GM12878 (cell line): ENCODE results near the gene CCNH. TPM values are rescaled to one million over a fixed set of nuclear protein-coding genes. Genes with fewer than 3 reads are reported as not detected.

Experiments
- ATAC-seq: fragments of 200-7000 bp; cut with Tn5 transposase; 3 replicates; pipeline ENCODE4 v1.9.1; 2020; ENCODE audit warnings: mild to moderate bottlenecking, moderate library complexity
- BruUV-seq: library from RNA; stranded (reverse); fragments of 400-500 nt; replicated peaks from 2 replicates; lab custom pipeline; 2021; lab: Mats Ljungman, UMichigan
- CTCF ChIA-PET: fragments of 300-600 bp; sonication (Branson Sonifier 250); formaldehyde crosslinking; extraction: SDS; loops from one replicate; lab custom pipeline; 2021; ENCODE audit warnings: inconsistent platforms; lab: Yijun Ruan, JAX
- POLR2A ChIA-PET: fragments of 350-600 bp; formaldehyde crosslinking; extraction: SDS; loops from one replicate; lab custom pipeline; 2021; ENCODE audit warnings: inconsistent platforms; lab: Charles Lee
- RAD21 ChIA-PET: fragments of 300-600 bp; sonication (Branson Sonifier 250); formaldehyde crosslinking; loops from one replicate; lab custom pipeline; 2023; ENCODE audit warnings: antibody characterized with exemption; ENCODE audit not compliant: unreplicated experiment; lab: Charles Lee
- SMC1A ChIA-PET: fragments of 300-600 bp; sonication (Branson Sonifier 250); formaldehyde crosslinking; loops from one replicate; lab custom pipeline; 2023; ENCODE audit not compliant: unreplicated experiment, uncharacterized antibody; lab: Charles Lee
- DNase-seq: peaks from one replicate; pipeline ENCODE4 v3.0.0-alpha.2; 2011; ENCODE audit warnings: low read depth, low spot score
- FAIRE-seq: peaks from 3 replicates; lab custom pipeline; 2011; peaks lifted over from hg19 to GRCh38; lab: Jason Lieb, UNC
- H2AFZ ChIP-seq: 2 replicates; pipeline ENCODE4 v1.6.0; 2011; ENCODE audit warnings: low read depth, low read length, control low read depth; ENCODE audit not compliant: control insufficient read depth
- H3K27ac ChIP-seq: 2 replicates; pipeline ENCODE4 v1.5.1; 2011; ENCODE audit warnings: control low read depth; ENCODE audit not compliant: control insufficient read depth, insufficient read depth
- H3K27me3 ChIP-seq, 2 experiments: replicated peaks in 1 of 2; 2 replicates each; pipeline versions ENCODE4 v1.6.0 to v1.6.1; 2011; ENCODE audit warnings: low read length in 1 of 2; ENCODE audit not compliant: control insufficient read depth in 2 of 2, insufficient read depth in 2 of 2
- H3K36me3 ChIP-seq, 2 experiments: 2 replicates each; pipeline ENCODE4 v1.5.1; 2011; ENCODE audit warnings: low read length in 1 of 2; ENCODE audit not compliant: control insufficient read depth in 2 of 2, insufficient read depth in 2 of 2
- H3K4me1 ChIP-seq: 2 replicates; pipeline ENCODE4 v1.6.1; 2011; ENCODE audit warnings: mild to moderate bottlenecking, low read length, moderate library complexity, mixed read lengths; ENCODE audit not compliant: control insufficient read depth, insufficient read depth
- H3K4me2 ChIP-seq: 2 replicates; pipeline ENCODE4 v1.6.0; 2011; ENCODE audit warnings: control low read depth; ENCODE audit not compliant: control insufficient read depth, insufficient read depth
- H3K4me3 ChIP-seq: fragments of 200-600 bp; sonication (generic); 2 replicates; pipeline ENCODE4 v1.5.1; 2016
- H3K79me2 ChIP-seq: 2 replicates; pipeline ENCODE4 v1.6.0; 2011; ENCODE audit warnings: low read length; ENCODE audit not compliant: control insufficient read depth, insufficient read depth
- H3K9ac ChIP-seq: 2 replicates; pipeline ENCODE4 v1.8.0; 2011; ENCODE audit warnings: low read length, control low read depth, mixed read lengths; ENCODE audit not compliant: control insufficient read depth, insufficient read depth
- H3K9me3 ChIP-seq: replicated peaks from 3 replicates; pipeline ENCODE4 v1.5.1; 2011; ENCODE audit warnings: mild to moderate bottlenecking, low read length; ENCODE audit not compliant: control insufficient read depth, insufficient read depth
- H4K20me1 ChIP-seq: 2 replicates; pipeline ENCODE4 v1.6.0; 2011; ENCODE audit not compliant: control insufficient read depth, insufficient read depth
- BACH1 ChIP-seq: fragments of 450-650 bp; IDR thresholded peaks from 2 replicates; pipeline ENCODE4 v1.6.1; 2017; ENCODE audit warnings: mild to moderate bottlenecking, borderline replicate concordance
- MEF2B ChIP-seq: fragments of 450-650 bp; IDR thresholded peaks from 2 replicates; pipeline ENCODE4 v1.6.1; 2018; ENCODE audit warnings: mild to moderate bottlenecking, moderate library complexity; ENCODE audit not compliant: partially characterized antibody, poor library complexity, severe bottlenecking
- NR2C1 ChIP-seq: fragments of 450-650 bp; IDR thresholded peaks from 2 replicates; pipeline ENCODE4 v1.6.1; 2017; ENCODE audit warnings: antibody characterized with exemption, mild to moderate bottlenecking, moderate library complexity
- RAD51 ChIP-seq: fragments of 450-650 bp; IDR thresholded peaks from 2 replicates; pipeline ENCODE4 v1.6.1; 2016; ENCODE audit warnings: moderate library complexity, mild to moderate bottlenecking, inconsistent platforms
- WGBS: methylation state at CpG from one replicate; pipeline ENCODE4 v1.1.6; 2016; ENCODE audit warnings: low lambda C conversion rate; ENCODE audit not compliant: insufficient replicate concordance, insufficient coverage; ENCODE audit errors: missing lambda C conversion rate; 5-methylcytosine and 5-hydroxymethylcytosine counted together
- in situ Hi-C: fragments of 300-500 bp; cut with MboI; formaldehyde crosslinking; loops from 9 replicates; pipeline ENCODE4 v1.14.3; 2018; ENCODE audit warnings: mixed read lengths
- intact Hi-C: fragments of 100-400 bp; cut with micrococcal nuclease; formaldehyde crosslinking; loops from one replicate; pipeline ENCODE4 v1.14.2; 2022; ENCODE audit not compliant: unreplicated experiment
- polyA plus RNA-seq, 11 experiments: library from polyadenylated mRNA; depleted of rRNA in 4 of 11; unstranded in 6 of 11; stranded (reverse) in 5 of 11; fragments of >200 nt; fragmentation: Nextera tagmentation in 4 of 11; fragmentation: Illumina TruSeq in 1 of 11; extraction: Ambion mirVana in 4 of 11; extraction: Trizol in 1 of 11; gene quantifications; 1 replicate in 1 of 11; 2 replicates in 10 of 11; pipeline versions ENCODE4 v1.2.1 to v1.2.3, GENCODE V29; 2011 to 2016; ENCODE audit warnings: inconsistent platforms in 2 of 11, missing spikeins in 2 of 11, low read depth in 1 of 11
- total RNA-seq, 4 experiments: library from RNA; depleted of rRNA in 3 of 4; stranded (reverse); fragments of >200 nt in 3 of 4; fragmentation: Illumina TruSeq in 1 of 4; extraction: Trizol in 1 of 4; gene quantifications; 2 replicates each; pipeline versions ENCODE4 v1.2.1 to v1.2.3, GENCODE V29; 2013 to 2021
- TF ChIP-seq, protein P1 (sequence below): IDR thresholded peaks from 2 replicates; pipeline ENCODE4 v1.6.1; 2012; ENCODE audit warnings: improper control_type of control experiment, low read depth, low read length; ENCODE audit not compliant: insufficient replicate concordance
- TF ChIP-seq, protein P2 (sequence below): fragments of 450-650 bp; formaldehyde crosslinking; IDR thresholded peaks from 2 replicates; pipeline ENCODE4 v1.4.0; 2020; ENCODE audit warnings: mild to moderate bottlenecking, moderate library complexity
- TF ChIP-seq, protein P3 (sequence below): IDR thresholded peaks from 2 replicates; pipeline ENCODE4 v1.6.1; 2011; ENCODE audit warnings: low read depth, low read length, improper control_type of control experiment, borderline replicate concordance

CCNH gene
- total and polyA plus RNA-seq, 10 of the 15 experiments (the other 5 are each of a cell fraction or from before 2014, with no cell fraction given): 43.9 to 116 (median 81.4) TPM

DNA sequence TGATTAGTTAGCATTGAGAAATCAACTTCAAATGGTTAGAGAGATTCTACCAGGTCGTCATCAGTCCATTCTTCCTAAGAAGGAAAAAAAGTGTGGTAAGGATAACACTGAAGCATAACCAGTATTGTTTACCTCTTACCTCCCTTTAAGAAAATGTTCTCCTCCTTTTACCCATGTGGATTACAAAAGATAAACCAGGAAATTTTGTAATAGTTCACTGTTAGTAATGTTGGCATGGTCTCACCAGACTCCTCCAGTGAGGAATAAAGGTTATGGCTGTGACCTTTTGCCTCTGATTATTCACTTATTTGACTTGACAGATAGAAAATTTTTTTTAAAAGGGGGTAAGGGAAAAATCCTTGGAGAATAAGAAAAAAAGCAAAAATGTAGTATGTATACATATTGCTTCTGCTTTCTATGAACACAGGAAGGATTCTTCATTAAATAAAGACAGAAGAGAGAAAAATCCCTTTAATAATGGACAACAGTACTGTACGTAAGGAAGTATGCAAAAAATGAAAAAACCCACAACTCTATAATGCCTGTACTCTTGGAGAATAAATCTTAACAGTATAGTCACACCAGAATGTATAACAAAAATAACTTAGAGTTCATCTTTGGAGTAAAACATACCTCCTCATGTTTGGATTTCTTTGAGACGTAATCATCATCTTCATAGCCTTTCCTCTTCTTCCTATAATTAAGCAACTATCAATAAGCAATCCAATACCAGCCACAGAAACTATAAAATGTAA lies 18.1 kb downstream of the CCNH start:
- POLR2A ChIA-PET: interaction anchor here (1.9 kb wide), 1 partner anchor 324 kb away, joined by 6 read pairs; no protein-coding TSS in a partner anchor
- no TSS peak for BruUV-seq
- intact Hi-C loops: no loop called here

More for the DNA sequence above, 18.1 kb downstream of the CCNH start:
- CTCF ChIA-PET: interaction anchor here (0.8 to 2.1 kb wide), 5 partner anchors 10 to 381 kb away, joined by 3 to 10 read pairs (median 3); no protein-coding TSS in a partner anchor
- H3K36me3 ChIP-seq: peaks cover 2 to 47% of the 10 kb centered on the region in 2 experiments
- no peak overlapping the region for H3K4me2 ChIP-seq
- SMC1A ChIA-PET: interaction anchor here (0.7 to 1.5 kb wide), 3 partner anchors 10 to 325 kb away, joined by 3 to 4 read pairs (median 3); no protein-coding TSS in a partner anchor
- H3K4me1 ChIP-seq: no peaks in the 10 kb centered on the region
- H3K27ac ChIP-seq: no peak overlapping the region
- DNase-seq (no peak), FAIRE-seq (no peak), ATAC-seq (no peak)
- no peak overlapping the region for H2AFZ ChIP-seq
- RAD21 ChIA-PET: interaction anchor here (1.0 kb wide), 1 partner anchor 408 kb away, joined by 3 read pairs; no protein-coding TSS in a partner anchor
- no peaks in the 10 kb centered on the region for H4K20me1 ChIP-seq
- 82% methylated on average over 3 of the region's 3 CpGs for WGBS
- in situ Hi-C loops: no loop called here
- H3K9me3 ChIP-seq: no peaks in the 10 kb centered on the region
- no peak overlapping the region for H3K9ac ChIP-seq
- H3K79me2 ChIP-seq: no peaks in the 10 kb centered on the region
- TF ChIP-seq, protein P1, sequence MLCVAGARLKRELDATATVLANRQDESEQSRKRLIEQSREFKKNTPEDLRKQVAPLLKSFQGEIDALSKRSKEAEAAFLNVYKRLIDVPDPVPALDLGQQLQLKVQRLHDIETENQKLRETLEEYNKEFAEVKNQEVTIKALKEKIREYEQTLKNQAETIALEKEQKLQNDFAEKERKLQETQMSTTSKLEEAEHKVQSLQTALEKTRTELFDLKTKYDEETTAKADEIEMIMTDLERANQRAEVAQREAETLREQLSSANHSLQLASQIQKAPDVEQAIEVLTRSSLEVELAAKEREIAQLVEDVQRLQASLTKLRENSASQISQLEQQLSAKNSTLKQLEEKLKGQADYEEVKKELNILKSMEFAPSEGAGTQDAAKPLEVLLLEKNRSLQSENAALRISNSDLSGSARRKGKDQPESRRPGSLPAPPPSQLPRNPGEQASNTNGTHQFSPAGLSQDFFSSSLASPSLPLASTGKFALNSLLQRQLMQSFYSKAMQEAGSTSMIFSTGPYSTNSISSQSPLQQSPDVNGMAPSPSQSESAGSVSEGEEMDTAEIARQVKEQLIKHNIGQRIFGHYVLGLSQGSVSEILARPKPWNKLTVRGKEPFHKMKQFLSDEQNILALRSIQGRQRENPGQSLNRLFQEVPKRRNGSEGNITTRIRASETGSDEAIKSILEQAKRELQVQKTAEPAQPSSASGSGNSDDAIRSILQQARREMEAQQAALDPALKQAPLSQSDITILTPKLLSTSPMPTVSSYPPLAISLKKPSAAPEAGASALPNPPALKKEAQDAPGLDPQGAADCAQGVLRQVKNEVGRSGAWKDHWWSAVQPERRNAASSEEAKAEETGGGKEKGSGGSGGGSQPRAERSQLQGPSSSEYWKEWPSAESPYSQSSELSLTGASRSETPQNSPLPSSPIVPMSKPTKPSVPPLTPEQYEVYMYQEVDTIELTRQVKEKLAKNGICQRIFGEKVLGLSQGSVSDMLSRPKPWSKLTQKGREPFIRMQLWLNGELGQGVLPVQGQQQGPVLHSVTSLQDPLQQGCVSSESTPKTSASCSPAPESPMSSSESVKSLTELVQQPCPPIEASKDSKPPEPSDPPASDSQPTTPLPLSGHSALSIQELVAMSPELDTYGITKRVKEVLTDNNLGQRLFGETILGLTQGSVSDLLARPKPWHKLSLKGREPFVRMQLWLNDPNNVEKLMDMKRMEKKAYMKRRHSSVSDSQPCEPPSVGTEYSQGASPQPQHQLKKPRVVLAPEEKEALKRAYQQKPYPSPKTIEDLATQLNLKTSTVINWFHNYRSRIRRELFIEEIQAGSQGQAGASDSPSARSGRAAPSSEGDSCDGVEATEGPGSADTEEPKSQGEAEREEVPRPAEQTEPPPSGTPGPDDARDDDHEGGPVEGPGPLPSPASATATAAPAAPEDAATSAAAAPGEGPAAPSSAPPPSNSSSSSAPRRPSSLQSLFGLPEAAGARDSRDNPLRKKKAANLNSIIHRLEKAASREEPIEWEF: no peak
- no peak for TF ChIP-seq RAD51
- no peak for TF ChIP-seq MEF2B
- no peak for TF ChIP-seq BACH1
- TF ChIP-seq, protein P2, sequence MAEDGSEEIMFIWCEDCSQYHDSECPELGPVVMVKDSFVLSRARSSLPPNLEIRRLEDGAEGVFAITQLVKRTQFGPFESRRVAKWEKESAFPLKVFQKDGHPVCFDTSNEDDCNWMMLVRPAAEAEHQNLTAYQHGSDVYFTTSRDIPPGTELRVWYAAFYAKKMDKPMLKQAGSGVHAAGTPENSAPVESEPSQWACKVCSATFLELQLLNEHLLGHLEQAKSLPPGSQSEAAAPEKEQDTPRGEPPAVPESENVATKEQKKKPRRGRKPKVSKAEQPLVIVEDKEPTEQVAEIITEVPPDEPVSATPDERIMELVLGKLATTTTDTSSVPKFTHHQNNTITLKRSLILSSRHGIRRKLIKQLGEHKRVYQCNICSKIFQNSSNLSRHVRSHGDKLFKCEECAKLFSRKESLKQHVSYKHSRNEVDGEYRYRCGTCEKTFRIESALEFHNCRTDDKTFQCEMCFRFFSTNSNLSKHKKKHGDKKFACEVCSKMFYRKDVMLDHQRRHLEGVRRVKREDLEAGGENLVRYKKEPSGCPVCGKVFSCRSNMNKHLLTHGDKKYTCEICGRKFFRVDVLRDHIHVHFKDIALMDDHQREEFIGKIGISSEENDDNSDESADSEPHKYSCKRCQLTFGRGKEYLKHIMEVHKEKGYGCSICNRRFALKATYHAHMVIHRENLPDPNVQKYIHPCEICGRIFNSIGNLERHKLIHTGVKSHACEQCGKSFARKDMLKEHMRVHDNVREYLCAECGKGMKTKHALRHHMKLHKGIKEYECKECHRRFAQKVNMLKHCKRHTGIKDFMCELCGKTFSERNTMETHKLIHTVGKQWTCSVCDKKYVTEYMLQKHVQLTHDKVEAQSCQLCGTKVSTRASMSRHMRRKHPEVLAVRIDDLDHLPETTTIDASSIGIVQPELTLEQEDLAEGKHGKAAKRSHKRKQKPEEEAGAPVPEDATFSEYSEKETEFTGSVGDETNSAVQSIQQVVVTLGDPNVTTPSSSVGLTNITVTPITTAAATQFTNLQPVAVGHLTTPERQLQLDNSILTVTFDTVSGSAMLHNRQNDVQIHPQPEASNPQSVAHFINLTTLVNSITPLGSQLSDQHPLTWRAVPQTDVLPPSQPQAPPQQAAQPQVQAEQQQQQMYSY (CRISPR knock-in tag): no peak
- TF ChIP-seq, protein P3, sequence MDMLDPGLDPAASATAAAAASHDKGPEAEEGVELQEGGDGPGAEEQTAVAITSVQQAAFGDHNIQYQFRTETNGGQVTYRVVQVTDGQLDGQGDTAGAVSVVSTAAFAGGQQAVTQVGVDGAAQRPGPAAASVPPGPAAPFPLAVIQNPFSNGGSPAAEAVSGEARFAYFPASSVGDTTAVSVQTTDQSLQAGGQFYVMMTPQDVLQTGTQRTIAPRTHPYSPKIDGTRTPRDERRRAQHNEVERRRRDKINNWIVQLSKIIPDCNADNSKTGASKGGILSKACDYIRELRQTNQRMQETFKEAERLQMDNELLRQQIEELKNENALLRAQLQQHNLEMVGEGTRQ: no peak
- TF ChIP-seq NR2C1: no peak
- no peaks in the 10 kb centered on the region for H3K27me3 ChIP-seq
- H3K4me3 ChIP-seq: no peak overlapping the region
